Motor neuron (in vitro differentiated cells): ENCODE measurements around the gene KANSL1L. TPM values are rescaled to one million over a fixed set of nuclear protein-coding genes. Genes with fewer than 3 reads are reported as not detected.

ENCODE experiments used
- ATAC-seq, 8 experiments: fragments of 200-7000 bp; cut with Tn5 transposase; replicated peaks in 6 of 8; 2 replicates each; pipeline ENCODE4 v1.8.0; 2021; ENCODE audit warnings: mild to moderate bottlenecking in 8 of 8, moderate library complexity in 8 of 8
- H3K27ac ChIP-seq, 2 donors: fragments of 250-450 bp; sonication (Bioruptor Pico); 2 replicates each; pipeline ENCODE4 v1.9.0; 2021; ENCODE audit warnings: antibody characterized with exemption in 2 of 2, mild to moderate bottlenecking in 2 of 2, moderate library complexity in 1 of 2
- H3K4me1 ChIP-seq, 2 donors: fragments of 250-450 bp; sonication (Bioruptor Pico); replicated peaks in 1 of 2; 2 replicates each; pipeline ENCODE4 v1.6.1; 2021; ENCODE audit warnings: antibody characterized with exemption in 2 of 2, mild to moderate bottlenecking in 2 of 2, moderate library complexity in 1 of 2
- H3K4me3 ChIP-seq, 5 donors: fragments of 250-450 bp; sonication (Bioruptor Pico); 2 replicates each; pipeline ENCODE4 v1.9.0; 2021; ENCODE audit warnings: antibody characterized with exemption in 5 of 5, mild to moderate bottlenecking in 5 of 5, moderate library complexity in 4 of 5
- WGBS, 10 experiments: fragments of 450-650 bp; shearing (Covaris generic); methylation state at CpG; one replicate each; pipeline ENCODE4 v1.0.0; 2022; 5-methylcytosine and 5-hydroxymethylcytosine counted together
- in situ Hi-C, 9 experiments: fragments of 400-800 bp; cut with MboI; loops; one replicate each; pipeline ENCODE4 v1.15.0; 2021; ENCODE audit warnings: low sequenced_read_pairs in 9 of 9, low pct_unique_long_range_greater_than_20kb in 2 of 9; ENCODE audit not compliant: unreplicated experiment in 9 of 9
- total RNA-seq, 8 experiments: library from RNA; unstranded; fragments of 300-600 nt; gene quantifications; 2 replicates each; pipeline versions ENCODE4 v1.2.3 to v1.2.4, GENCODE V29; 2022

The KANSL1L gene, protein sequence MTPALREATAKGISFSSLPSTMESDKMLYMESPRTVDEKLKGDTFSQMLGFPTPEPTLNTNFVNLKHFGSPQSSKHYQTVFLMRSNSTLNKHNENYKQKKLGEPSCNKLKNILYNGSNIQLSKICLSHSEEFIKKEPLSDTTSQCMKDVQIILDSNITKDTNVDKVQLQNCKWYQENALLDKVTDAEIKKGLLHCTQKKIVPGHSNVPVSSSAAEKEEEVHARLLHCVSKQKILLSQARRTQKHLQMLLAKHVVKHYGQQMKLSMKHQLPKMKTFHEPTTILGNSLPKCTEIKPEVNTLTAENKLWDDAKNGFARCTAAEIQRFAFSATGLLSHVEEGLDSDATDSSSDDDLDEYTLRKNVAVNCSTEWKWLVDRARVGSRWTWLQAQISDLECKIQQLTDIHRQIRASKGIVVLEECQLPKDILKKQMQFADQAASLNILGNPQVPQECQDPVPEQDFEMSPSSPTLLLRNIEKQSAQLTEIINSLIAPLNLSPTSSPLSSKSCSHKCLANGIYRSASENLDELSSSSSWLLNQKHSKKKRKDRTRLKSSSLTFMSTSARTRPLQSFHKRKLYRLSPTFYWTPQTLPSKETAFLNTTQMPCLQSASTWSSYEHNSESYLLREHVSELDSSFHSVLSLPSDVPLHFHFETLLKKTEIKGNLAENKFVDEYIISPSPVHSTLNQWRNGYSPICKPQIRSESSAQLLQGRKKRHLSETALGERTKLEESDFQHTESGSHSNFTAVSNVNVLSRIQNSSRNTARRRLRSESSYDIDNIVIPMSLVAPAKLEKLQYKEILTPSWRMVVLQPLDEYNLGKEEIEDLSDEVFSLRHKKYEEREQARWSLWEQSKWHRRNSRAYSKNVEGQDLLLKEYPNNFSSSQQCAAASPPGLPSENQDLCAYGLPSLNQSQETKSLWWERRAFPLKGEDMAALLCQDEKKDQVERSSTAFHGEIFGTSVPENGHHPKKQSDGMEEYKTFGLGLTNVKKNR
- 10 to 100 TPM in 7 of 8 experiments, 1 to 10 TPM in 1; 8.0 to 38.9 (median 16.6) TPM for total RNA-seq

DNA sequence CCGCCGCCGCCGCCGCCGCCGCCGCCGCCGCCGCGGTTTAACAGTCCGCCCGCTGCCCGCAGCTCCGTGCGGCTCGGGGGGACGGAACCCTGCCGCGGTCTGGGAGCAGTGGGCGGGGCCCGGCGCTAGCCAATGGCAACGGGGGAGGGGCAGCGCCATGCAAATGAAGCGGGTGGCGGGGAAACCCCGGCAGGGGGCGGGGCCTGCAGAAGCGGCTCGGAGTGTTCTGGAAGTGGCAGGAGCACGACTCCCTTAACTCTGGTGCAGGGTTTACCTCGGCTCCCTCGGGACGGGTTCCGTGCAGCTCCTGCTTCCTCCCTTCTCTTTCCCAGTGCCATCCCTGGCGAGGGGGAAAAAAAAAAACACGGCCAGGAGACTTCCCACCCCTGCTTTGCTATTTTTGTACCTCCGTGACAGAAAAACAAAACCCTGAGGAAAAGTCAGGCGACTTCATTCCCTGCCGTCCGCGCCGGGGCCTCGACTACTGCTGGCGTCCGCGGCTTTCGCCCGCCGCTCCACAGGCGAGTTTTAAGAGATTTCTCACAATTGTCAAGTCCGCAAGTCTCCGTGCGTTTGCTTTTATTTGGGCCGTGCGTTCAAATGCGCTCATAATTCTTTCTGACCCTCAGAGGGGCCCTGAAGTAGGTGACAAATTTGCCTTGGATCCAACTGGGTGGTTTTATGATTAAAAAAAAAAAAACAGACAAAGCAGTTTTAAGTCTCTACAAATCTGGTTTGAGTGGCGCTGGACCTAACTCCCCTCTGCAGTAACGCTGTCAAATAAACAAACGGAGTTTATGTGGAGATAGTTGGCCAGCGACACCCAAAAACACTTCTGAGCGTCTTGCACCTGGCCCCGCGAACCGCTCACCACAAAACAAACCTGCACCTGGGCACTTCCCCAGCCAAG lies at the start of gene KANSL1L:
Gene KANSL1L (minus strand): TSS at position 101 of the 910 bp plus-strand sequence. CDS start 16,827 bp downstream, outside the sequence.
- Histone ChIP-seq H3K4me1 (peaks cover 0 to 5% of the 10 kb centered on the region in 2 donors), H3K27ac (peak within 1 kb of the TSS; percentile 95 to 98), H3K4me3 (peak within 1 kb of the TSS; percentile 66 to 94 (median 83))
- 0 to 5% (median 1%) methylated on average over 1 to 27 of the region's 67 CpGs; no CpG with 5 or more reads in 2 of the 10 experiments for WGBS, 10 experiments
- peak; percentile 76 to 87 (median 84) for ATAC-seq
- in situ Hi-C loops: no loop called here

DNA sequence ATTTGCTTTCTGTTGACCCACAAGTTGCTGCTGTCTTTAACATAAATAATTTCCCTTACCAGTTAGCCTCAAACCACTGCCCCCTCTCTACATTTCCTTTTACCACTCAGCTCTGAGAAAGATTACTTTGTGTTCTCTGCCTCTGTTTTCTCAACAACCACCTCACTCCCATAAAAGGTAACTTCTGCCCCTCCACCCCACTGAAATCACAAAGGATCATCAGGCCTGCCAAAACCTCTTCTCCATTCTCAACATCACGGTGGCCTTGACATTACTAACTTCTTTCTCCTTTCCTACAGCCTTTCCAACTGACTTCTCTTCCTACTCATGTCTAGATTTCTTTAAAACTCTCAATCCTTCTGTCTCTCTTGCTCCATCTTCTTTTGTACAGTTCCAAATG lies 43.9 kb upstream of the KANSL1L start:
- ATAC-seq: no peak
- H3K27ac ChIP-seq: no peak overlapping the region
- in situ Hi-C loops: loop anchor here in 3 of 9 experiments (25.0 kb wide), 3 partner anchors 253 to 1828 kb away; partner anchors contain the start of gene PTH2R (in 1 of the 3)
- 0 to 71% (median 41%) methylated on average over 1 of the region's 1 CpG; no CpG with 5 or more reads in 2 of the 10 experiments for WGBS, 10 experiments
- no peak overlapping the region for H3K4me3 ChIP-seq
- no peaks in the 10 kb centered on the region for H3K4me1 ChIP-seq

DNA sequence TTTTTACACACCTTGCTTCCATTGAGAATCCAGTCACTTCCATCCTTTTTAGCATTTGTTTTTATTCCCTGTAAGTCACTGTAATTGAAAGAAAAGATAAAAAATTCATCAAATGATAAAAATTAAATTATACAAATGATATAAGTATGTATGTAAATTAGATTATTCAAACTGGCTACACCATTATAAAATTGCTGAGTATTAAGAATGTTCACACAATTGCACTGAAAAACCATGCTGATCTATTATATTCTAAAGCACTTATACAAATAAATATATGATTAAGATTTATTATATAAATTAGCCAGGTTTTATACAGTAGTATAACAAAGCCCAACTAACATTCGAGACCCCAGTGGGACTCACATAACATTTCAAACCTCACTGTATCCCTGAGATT lies 39.0 kb upstream of the KANSL1L start:
- no peak for ATAC-seq
- WGBS, 10 experiments: 0 to 100% (median 86%) methylated on average over 1 of the region's 1 CpG; no CpG with 5 or more reads in 3 of the 10 experiments
- H3K4me3 ChIP-seq: no peak overlapping the region
- no peaks in the 10 kb centered on the region for H3K4me1 ChIP-seq
- in situ Hi-C loops: loop anchor here in 3 of 9 experiments (25.0 kb wide), 3 partner anchors 248 to 1823 kb away; partner anchors contain the start of gene PTH2R (in 1 of the 3)
- no peak overlapping the region for H3K27ac ChIP-seq

GRCh38 chr2:210207929-210208328 lies 36.7 kb upstream of the KANSL1L start:
- WGBS, 10 experiments: 0 to 100% (median 80%) methylated on average over 1 of the region's 1 CpG; no CpG with 5 or more reads in 1 of the 10 experiments
- H3K4me3 ChIP-seq: no peak overlapping the region
- no peak overlapping the region for H3K27ac ChIP-seq
- no peak for ATAC-seq
- no peaks in the 10 kb centered on the region for H3K4me1 ChIP-seq
- in situ Hi-C loops: loop anchor here in 4 of 9 experiments (10.0 to 25.0 kb wide), 4 partner anchors 233 to 1821 kb away; partner anchors contain the start of gene PTH2R (in 1 of the 4)

GRCh38 chr2:210203558-210203957 lies 32.3 kb upstream of the KANSL1L start:
- Histone ChIP-seq H3K27ac (no peak overlapping the region), H3K4me1 (no peaks in the 10 kb centered on the region), H3K4me3 (no peak overlapping the region)
- no peak for ATAC-seq
- 0 to 100% (median 50%) methylated on average over 1 of the region's 1 CpG; no CpG with 5 or more reads in 2 of the 10 experiments for WGBS, 10 experiments
- in situ Hi-C loops: loop anchor here in 4 of 9 experiments (10.0 to 25.0 kb wide), 4 partner anchors 229 to 1816 kb away; partner anchors contain the start of gene PTH2R (in 1 of the 4)

DNA sequence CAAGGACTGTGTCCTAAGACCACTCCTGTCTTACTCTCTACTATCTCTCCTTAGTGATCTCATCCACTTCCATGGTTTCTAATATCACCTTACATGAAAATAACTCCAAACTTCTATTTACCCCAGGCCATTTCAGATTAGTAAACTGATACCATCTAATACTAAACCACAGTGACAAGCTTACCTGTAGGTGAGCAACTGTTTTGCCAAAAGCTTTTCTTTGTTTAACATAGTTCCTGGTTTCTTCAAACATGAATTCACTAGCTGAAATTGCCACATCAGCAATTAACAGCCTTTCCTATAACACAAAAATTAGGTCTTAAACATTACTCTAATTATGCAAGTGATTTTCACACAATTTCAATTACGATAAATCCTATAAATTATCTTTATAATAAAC lies 31.9 kb upstream of the KANSL1L start:
- in situ Hi-C loops: loop anchor here in 4 of 9 experiments (10.0 to 25.0 kb wide), 4 partner anchors 228 to 1816 kb away; partner anchors contain the start of gene PTH2R (in 1 of the 4)

DNA sequence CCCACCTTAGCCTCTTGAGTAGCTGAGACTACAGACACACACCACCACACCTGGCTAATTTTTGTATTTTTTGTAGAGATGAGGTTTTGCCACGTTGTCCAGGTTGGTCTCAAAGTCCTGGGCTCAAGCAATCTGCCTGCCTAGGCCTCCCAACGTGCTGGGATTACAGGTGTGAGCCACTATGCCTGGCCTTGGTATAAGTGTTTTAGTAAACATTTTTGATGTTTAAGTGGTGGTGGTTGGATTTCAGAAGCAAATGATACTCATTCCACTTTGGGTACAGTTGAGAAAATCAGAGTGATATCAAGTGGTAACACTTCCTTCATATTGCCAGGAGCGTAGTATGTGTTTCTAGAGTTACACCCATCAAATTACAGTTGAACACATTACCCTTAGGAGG lies 28.6 kb upstream of the KANSL1L start:
- ATAC-seq: no peak
- WGBS, 10 experiments: 53 to 100% (median 80%) methylated on average over 1 to 3 of the region's 3 CpGs; no CpG with 5 or more reads in 2 of the 10 experiments
- in situ Hi-C loops: loop anchor here in 6 of 9 experiments (10.0 to 25.0 kb wide), 7 partner anchors 125 to 1813 kb away; partner anchors contain the start of gene PTH2R (in 2 of the 6)
- Histone ChIP-seq H3K4me1 (no peaks in the 10 kb centered on the region), H3K4me3 (no peak overlapping the region), H3K27ac (no peak overlapping the region)

More for the DNA sequence above, 31.9 kb upstream of the KANSL1L start:
- Histone ChIP-seq H3K27ac (no peak overlapping the region), H3K4me3 (no peak overlapping the region), H3K4me1 (no peaks in the 10 kb centered on the region)
- 0 to 83% (median 48%) methylated on average over 1 of the region's 1 CpG for WGBS, 10 experiments
- ATAC-seq: no peak

DNA sequence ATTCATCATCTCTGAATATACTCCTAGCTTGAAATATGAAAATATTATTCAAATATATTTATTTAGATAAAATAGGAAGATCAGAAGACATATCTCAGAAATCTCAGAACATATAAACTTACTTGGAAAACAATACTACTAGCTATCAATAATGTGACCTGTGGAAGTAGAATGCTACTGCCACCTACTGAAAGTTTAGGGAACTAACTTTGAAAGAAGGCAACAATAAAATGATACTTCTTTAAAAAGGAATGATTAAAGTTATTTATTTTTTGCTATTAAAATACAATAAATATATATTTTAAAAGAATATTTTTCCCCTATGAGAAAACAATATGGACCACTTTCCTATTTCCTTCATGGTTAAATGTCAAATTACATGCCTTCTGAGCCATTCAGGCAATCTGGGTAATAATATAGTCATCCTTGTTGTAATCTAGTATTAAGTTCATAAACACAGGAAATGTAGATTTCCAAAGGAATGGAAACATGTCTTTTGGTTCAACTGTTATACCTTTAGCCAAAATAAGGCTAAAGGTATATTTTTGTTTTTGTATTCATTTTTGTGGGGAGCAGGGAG lies 28.1 kb upstream of the KANSL1L start:
- no peak for ATAC-seq
- H3K4me1 ChIP-seq: no peaks in the 10 kb centered on the region
- in situ Hi-C loops: loop anchor here in 3 of 9 experiments (10.0 to 25.0 kb wide), 5 partner anchors 124 to 1787 kb away; partner anchors contain the start of gene PTH2R (in 1 of the 3)
- no peak overlapping the region for H3K4me3 ChIP-seq
- no peak overlapping the region for H3K27ac ChIP-seq

DNA sequence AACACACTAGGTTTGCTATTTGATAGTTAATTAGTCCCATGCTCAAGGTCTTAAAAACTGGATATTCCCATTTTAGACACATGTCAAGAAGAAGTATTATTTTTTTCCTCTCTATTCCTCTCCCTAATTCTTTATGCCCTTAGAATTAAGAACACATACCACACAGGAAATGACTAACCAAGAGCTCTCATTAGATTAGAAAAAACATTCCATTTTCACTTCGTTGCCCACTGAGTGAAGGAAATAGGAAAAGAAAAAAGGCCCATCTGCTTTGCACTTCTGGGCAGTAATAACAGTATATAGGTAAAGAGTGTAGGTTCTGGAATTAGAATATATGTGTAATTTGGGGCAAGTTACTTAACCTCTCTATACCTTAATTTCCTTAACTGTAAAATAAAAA lies 27.1 kb upstream of the KANSL1L start:
- H3K27ac ChIP-seq: no peak overlapping the region
- no peak overlapping the region for H3K4me3 ChIP-seq
- in situ Hi-C loops: loop anchor here in 3 of 9 experiments (10.0 to 25.0 kb wide), 5 partner anchors 124 to 1786 kb away; partner anchors contain the start of gene PTH2R (in 1 of the 3)
- no peak for ATAC-seq
- 0 to 56% (median 0%) methylated on average over 1 of the region's 1 CpG; no CpG with 5 or more reads in 3 of the 10 experiments for WGBS, 10 experiments
- H3K4me1 ChIP-seq: no peaks in the 10 kb centered on the region

DNA sequence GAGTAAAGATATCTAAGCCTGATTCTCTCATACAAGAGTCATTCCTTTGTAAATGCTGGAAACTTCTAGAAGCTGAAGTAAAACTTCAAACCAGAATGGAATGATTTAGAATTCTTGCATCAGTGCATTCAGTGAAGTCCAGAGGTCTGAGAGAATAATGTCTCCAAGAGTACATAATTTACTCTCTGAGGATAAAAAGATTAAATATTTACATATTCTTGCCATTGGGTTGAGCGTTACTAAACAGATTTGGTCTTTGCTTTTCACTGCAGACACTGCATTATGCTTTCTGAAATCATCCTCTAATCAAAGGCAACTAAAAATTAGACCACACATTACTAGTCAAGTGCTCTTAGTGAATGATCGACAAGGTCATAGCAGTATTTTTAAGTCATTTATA lies 26.5 kb upstream of the KANSL1L start:
- H3K4me3 ChIP-seq: no peak overlapping the region
- WGBS, 10 experiments: 14 to 90% (median 73%) methylated on average over 1 to 2 of the region's 2 CpGs; no CpG with 5 or more reads in 3 of the 10 experiments
- no peak overlapping the region for H3K27ac ChIP-seq
- in situ Hi-C loops: loop anchor here in 3 of 9 experiments (10.0 to 25.0 kb wide), 5 partner anchors 123 to 1785 kb away; partner anchors contain the start of gene PTH2R (in 1 of the 3)
- peak in 3 of 8 experiments; percentile 37 to 39 (median 38) for ATAC-seq
- no peaks in the 10 kb centered on the region for H3K4me1 ChIP-seq
